Astrocyte (in vitro differentiated cells and primary cell): ENCODE measurements around the gene TMEM183A. TPM values are rescaled to one million over a fixed set of nuclear protein-coding genes. Genes with fewer than 3 reads are reported as not detected.

Experiments used
- DNase-seq: peaks from one replicate; pipeline ENCODE4 v3.0.0-alpha.2; 2010; ENCODE audit warnings: low read depth
- FAIRE-seq: peaks from 2 replicates; lab custom pipeline; 2011; peaks lifted over from hg19 to GRCh38; lab: Jason Lieb, UNC
- H2AFZ ChIP-seq: 2 replicates; pipeline ENCODE4 v1.6.0; 2012; ENCODE audit warnings: low read depth, low read length, inconsistent platforms
- H3K27ac ChIP-seq: 2 replicates; pipeline ENCODE4 v1.5.1; 2011; ENCODE audit warnings: low read depth, low read length, inconsistent platforms
- H3K27me3 ChIP-seq: 2 replicates; pipeline ENCODE4 v1.6.0; 2011; ENCODE audit warnings: low read length, inconsistent platforms; ENCODE audit not compliant: insufficient read depth
- H3K36me3 ChIP-seq: 2 replicates; pipeline ENCODE4 v1.5.1; 2011; ENCODE audit warnings: low read length, inconsistent platforms; ENCODE audit not compliant: insufficient read depth
- H3K4me1 ChIP-seq: 2 replicates; pipeline ENCODE4 v1.5.1; 2011; ENCODE audit warnings: low read length, inconsistent platforms; ENCODE audit not compliant: insufficient read depth
- H3K4me2 ChIP-seq: 2 replicates; pipeline ENCODE4 v1.6.0; 2012; ENCODE audit warnings: low read length, inconsistent platforms
- H3K4me3 ChIP-seq: 2 replicates; pipeline ENCODE4 v1.5.1; 2011; ENCODE audit warnings: low read depth, mild to moderate bottlenecking, low read length, inconsistent platforms; ENCODE audit not compliant: insufficient read depth
- H3K79me2 ChIP-seq: 2 replicates; pipeline ENCODE4 v1.6.0; 2012; ENCODE audit warnings: mild to moderate bottlenecking, low read length, inconsistent platforms; ENCODE audit not compliant: insufficient read depth
- H3K9ac ChIP-seq: 2 replicates; pipeline ENCODE4 v1.6.0; 2012; ENCODE audit warnings: mild to moderate bottlenecking, low read length, inconsistent platforms
- H3K9me3 ChIP-seq: 2 replicates; pipeline ENCODE4 v1.5.1; 2012; ENCODE audit warnings: low read depth, mild to moderate bottlenecking, low read length, inconsistent platforms; ENCODE audit not compliant: insufficient read depth
- H4K20me1 ChIP-seq: 2 replicates; pipeline ENCODE4 v1.6.0; 2012; ENCODE audit warnings: low read length, inconsistent platforms; ENCODE audit not compliant: insufficient read depth
- H3K27ac Mint-ChIP-seq: one replicate; pipeline ENCODE4 v1.8.0; 2021; ENCODE audit warnings: mild to moderate bottlenecking, mixed read lengths; ENCODE audit not compliant: unreplicated experiment
- H3K27me3 Mint-ChIP-seq: one replicate; pipeline ENCODE4 v1.8.0; 2021; ENCODE audit warnings: low read depth, mixed read lengths; ENCODE audit not compliant: unreplicated experiment
- H3K36me3 Mint-ChIP-seq: one replicate; pipeline ENCODE4 v1.8.0; 2021; ENCODE audit warnings: low read depth, mixed read lengths; ENCODE audit not compliant: unreplicated experiment
- H3K4me1 Mint-ChIP-seq: one replicate; pipeline ENCODE4 v1.8.0; 2021; ENCODE audit warnings: low read depth, mixed read lengths; ENCODE audit not compliant: unreplicated experiment
- H3K4me3 Mint-ChIP-seq: one replicate; pipeline ENCODE4 v1.8.0; 2021; ENCODE audit warnings: mild to moderate bottlenecking, moderate library complexity, mixed read lengths; ENCODE audit not compliant: unreplicated experiment
- H3K9me3 Mint-ChIP-seq: one replicate; pipeline ENCODE4 v1.8.0; 2021; ENCODE audit warnings: mild to moderate bottlenecking, mixed read lengths; ENCODE audit not compliant: unreplicated experiment
- CTCF ChIP-seq: IDR thresholded peaks from 2 replicates; pipeline ENCODE4 v1.5.1; 2011; ENCODE audit warnings: low read depth, mild to moderate bottlenecking, inconsistent platforms, low read length, moderate library complexity; ENCODE audit not compliant: insufficient read depth
- EZH2 ChIP-seq: IDR thresholded peaks from 2 replicates; pipeline ENCODE4 v1.6.1; 2012; ENCODE audit warnings: mild to moderate bottlenecking, low read length, inconsistent platforms; ENCODE audit not compliant: insufficient read depth
- total RNA-seq: library from RNA; stranded (reverse); gene quantifications from 2 replicates; pipeline ENCODE4 v1.2.1, GENCODE V29; 2021

Gene TMEM183A
- total RNA-seq, 1 donor from 2014 or later: 68.6 TPM

- no peaks in the 10 kb centered on the region for H3K27me3 ChIP-seq
- peak overlapping the region; percentile 98 for H3K9ac ChIP-seq
- FAIRE-seq (no peak), DNase-seq (no peak)
- Mint-ChIP-seq H3K27ac (peak overlapping the region; percentile 96), H3K9me3 (no peaks in the 10 kb centered on the region), H3K27me3 (no peaks in the 10 kb centered on the region), H3K4me3 (peak overlapping the region; percentile 95), H3K4me1 (peaks cover 18% of the 10 kb centered on the region), H3K36me3 (peaks cover 11% of the 10 kb centered on the region)
- peaks cover 7% of the 10 kb centered on the region for H3K36me3 ChIP-seq
- H3K4me2 ChIP-seq: peak overlapping the region; percentile 99
- peak overlapping the region; percentile 84 for H2AFZ ChIP-seq
- peak overlapping the region; percentile 93 for H3K4me3 ChIP-seq
- H3K27ac ChIP-seq: peak overlapping the region; percentile 18
- no peak for TF ChIP-seq CTCF
- TF ChIP-seq EZH2: no peak
- H3K9me3 ChIP-seq: no peaks in the 10 kb centered on the region
- peaks cover 44% of the 10 kb centered on the region for H3K79me2 ChIP-seq
- H4K20me1 ChIP-seq: peaks cover 36% of the 10 kb centered on the region
- peaks cover 22% of the 10 kb centered on the region for H3K4me1 ChIP-seq
These were observed 48.5 kb upstream of the TMEM183A start for GRCh38 chr1:202958544-202959275.

GRCh38 chr1:202959276-202959620, 47.9 kb upstream of the TMEM183A start:
- Histone ChIP-seq H3K4me1 (peaks cover 22% of the 10 kb centered on the region), H3K9ac (no peak overlapping the region), H4K20me1 (peaks cover 31% of the 10 kb centered on the region), H2AFZ (no peak overlapping the region), H3K79me2 (peaks cover 38% of the 10 kb centered on the region), H3K9me3 (no peaks in the 10 kb centered on the region), H3K4me2 (no peak overlapping the region), H3K27ac (no peak overlapping the region), H3K36me3 (peaks cover 11% of the 10 kb centered on the region), H3K27me3 (no peaks in the 10 kb centered on the region), H3K4me3 (no peak overlapping the region)
- Mint-ChIP-seq H3K4me1 (peaks cover 18% of the 10 kb centered on the region), H3K9me3 (no peaks in the 10 kb centered on the region), H3K27ac (no peak overlapping the region), H3K4me3 (no peak overlapping the region), H3K27me3 (no peaks in the 10 kb centered on the region), H3K36me3 (peaks cover 14% of the 10 kb centered on the region)
- DNase-seq (peak; percentile 40), FAIRE-seq (no peak)
- no peak for TF ChIP-seq EZH2
- no peak for TF ChIP-seq CTCF
